DND-41 (cell line): ENCODE measurements around the gene GAS2.

Experiments
- CTCF ChIP-seq: IDR thresholded peaks from 2 replicates; pipeline ENCODE4 v1.5.1; 2012; ENCODE audit warnings: borderline replicate concordance, low read length, moderate library complexity, mild to moderate bottlenecking; ENCODE audit not compliant: poor library complexity, severe bottlenecking; ENCODE audit errors: extremely low read depth
- EZH2 ChIP-seq: IDR thresholded peaks from 3 replicates; pipeline ENCODE4 v1.6.1; 2012; ENCODE audit warnings: borderline replicate concordance, low read depth, mild to moderate bottlenecking, moderate library complexity, low read length, inconsistent platforms; ENCODE audit not compliant: severe bottlenecking

- TF ChIP-seq CTCF (no peak), EZH2 (no peak)
Measured at GRCh38 chr11:22768281-22768680, 101.9 kb downstream of the GAS2 start.
